ENCODE data around the gene SPSB1. TPM values are rescaled to one million over a fixed set of nuclear protein-coding genes. Genes with fewer than 3 reads are reported as not detected.

SPSB1 gene
- total and polyA plus RNA-seq, 2 experiments from 2014 or later: 2.4 to 6.8 TPM

- TF ChIP-seq ETS1 (IDR thresholded peaks at IDR 0.05): no peak
- TF ChIP-seq NANOG (IDR thresholded peaks at IDR 0.05; ENCODE audit: borderline replicate concordance): no peak
- TF ChIP-seq EZH2 (IDR thresholded peaks at IDR 0.05; ENCODE audit: low read depth, unreplicated experiment): no peak
- no peak for TF ChIP-seq ZNF114 (CRISPR knock-in tag; IDR thresholded peaks at IDR 0.05)
Measured at GRCh38 chr1:9309991-9310390, 17.3 kb downstream of the SPSB1 start (continued).

GRCh38 chr1:9311029-9311428 is 18.3 kb downstream of the SPSB1 start:
- Histone ChIP-seq H3K79me2 (replicated peaks; ENCODE audit: insufficient read depth) (no peaks in the 10 kb centered on the region), H3K4me1 (ENCODE audit: insufficient read depth) (no peaks in the 10 kb centered on the region), H3K27ac (ENCODE audit: low read depth) (no peak overlapping the region), H3K36me3 (ENCODE audit: insufficient read depth) (no peaks in the 10 kb centered on the region), H3K9me2 (ENCODE audit: insufficient read depth) (no peaks in the 10 kb centered on the region), H2AFZ (no peak overlapping the region), H3K4me2 (no peak overlapping the region), H3F3A (replicated peaks; ENCODE audit: low read depth) (no peaks in the 10 kb centered on the region), H3K4me3 (no peak overlapping the region), H3K27me3 (ENCODE audit: insufficient read depth) (no peaks in the 10 kb centered on the region), H4K20me1 (replicated peaks; ENCODE audit: insufficient read depth) (no peaks in the 10 kb centered on the region)
- DNase-seq (ENCODE audit: low spot score) (no peak), ATAC-seq (no peak)
- Mint-ChIP-seq H3K27ac (no peak overlapping the region), H3K4me1 (no peaks in the 10 kb centered on the region; the same call in 2 of the 3 replicates), H3K9me3 (no peaks in the 10 kb centered on the region), H3K36me3 (ENCODE audit: low read depth) (no peaks in the 10 kb centered on the region), H3K27me3 (ENCODE audit: insufficient read depth, low read depth, poor library complexity) (peaks cover 10% of the 10 kb centered on the region), H3K4me3 (no peak overlapping the region)
- TF ChIP-seq STAT1 (IDR thresholded peaks at IDR 0.05; ENCODE audit: unreplicated experiment) (no peak), POLR2AphosphoS5 (IDR thresholded peaks at IDR 0.05; ENCODE audit: low read depth) (no peak), CREB1 (CRISPR knock-in tag; IDR thresholded peaks at IDR 0.05; ENCODE audit: low read depth) (no peak), REST (IDR thresholded peaks at IDR 0.05; ENCODE audit: unreplicated experiment) (no peak), EZH2 (IDR thresholded peaks at IDR 0.05; ENCODE audit: low read depth, unreplicated experiment) (no peak), ZNF114 (CRISPR knock-in tag; IDR thresholded peaks at IDR 0.05) (no peak), ZNF331 (CRISPR knock-in tag; IDR thresholded peaks at IDR 0.05; ENCODE audit: low read depth) (no peak), ETS1 (IDR thresholded peaks at IDR 0.05) (no peak), CTCF (conservative IDR thresholded peaks at IDR 0.05; ENCODE audit: low read depth in 2 of 2) (no peak), JUNB (IDR thresholded peaks at IDR 0.05; ENCODE audit: unreplicated experiment) (no peak), EZH2phosphoT487 (IDR thresholded peaks at IDR 0.05; ENCODE audit: unreplicated experiment) (no peak)

Measured in GM23338 (cell line).